ENCODE measurements around the gene PDGFA.

Gene PDGFA

GRCh38 chr7:475425-475728, 44.3 kb downstream of the PDGFA start:
- DNase-seq (ENCODE audit: low read depth in 2 of 2, low spot score in 1 of 2): no peak

GRCh38 chr7:474605-475424, 44.8 kb downstream of the PDGFA start:
- DNase-seq (ENCODE audit: low read depth in 2 of 2, low spot score in 1 of 2): no peak

GRCh38 chr7:473870-474604, 45.6 kb downstream of the PDGFA start:
- DNase-seq (ENCODE audit: low read depth in 2 of 2, low spot score in 1 of 2): no peak

- no peak for DNase-seq (ENCODE audit: low read depth in 2 of 2, low spot score in 1 of 2)
These were observed 46.4 kb downstream of the PDGFA start for GRCh38 chr7:473211-473734.

DNA sequence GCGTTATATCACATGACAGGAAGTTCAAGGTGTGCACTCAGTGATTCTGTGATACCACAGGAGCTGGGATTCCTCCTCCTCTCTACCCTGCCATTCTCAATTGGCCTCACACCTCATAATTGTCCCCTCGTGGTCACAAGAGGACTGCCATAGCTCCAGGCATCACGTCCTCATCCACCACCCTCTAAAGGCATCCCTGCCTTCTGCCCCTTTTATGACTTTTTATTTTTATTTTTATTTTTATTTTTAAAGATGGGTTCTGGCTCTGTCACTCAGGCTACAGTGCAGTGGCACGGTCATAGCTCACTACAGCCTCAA, 47.0 kb downstream of the PDGFA start:
- DNase-seq (ENCODE audit: low read depth in 2 of 2, low spot score in 1 of 2): no peak

DNA sequence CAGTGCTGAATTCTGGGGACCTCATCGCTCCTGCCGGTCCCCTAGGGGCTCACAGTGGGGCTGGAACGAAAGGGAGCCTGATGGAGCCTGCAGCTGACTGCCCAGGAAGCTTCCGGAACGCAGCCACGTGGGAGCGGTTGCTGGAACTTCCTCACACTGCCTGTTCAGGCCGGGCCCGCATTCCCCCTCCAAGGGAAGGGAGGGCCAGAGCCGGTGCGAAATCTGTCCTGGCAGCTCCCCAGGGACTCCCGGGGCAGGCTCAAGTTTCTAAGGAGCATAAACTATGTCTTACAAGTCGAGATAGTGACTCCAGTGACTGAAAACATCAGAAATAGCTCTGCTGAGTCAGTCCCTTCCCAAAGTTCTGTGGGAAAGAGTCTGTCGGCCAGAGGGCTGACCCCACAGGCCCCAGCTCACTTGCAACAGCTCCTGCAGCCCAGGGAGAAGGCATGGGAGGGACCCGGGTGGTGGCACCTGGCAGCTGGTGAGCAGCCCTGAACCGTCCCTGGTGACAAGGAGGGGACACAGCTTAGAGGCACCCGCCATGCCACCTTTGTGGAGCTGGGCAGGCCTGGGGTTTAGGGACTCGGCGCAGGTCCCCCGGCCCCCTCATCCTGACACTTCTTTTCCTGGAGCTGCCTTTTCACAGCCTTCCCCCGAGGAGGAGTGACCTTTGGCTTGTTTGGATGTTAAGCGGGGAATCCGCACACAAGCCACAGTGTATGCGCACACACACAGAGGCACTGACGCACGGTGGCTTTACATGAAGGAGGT, 47.6 kb downstream of the PDGFA start:
- no peak for DNase-seq (ENCODE audit: low read depth in 2 of 2, low spot score in 1 of 2)

- DNase-seq (ENCODE audit: low read depth in 2 of 2, low spot score in 1 of 2): no peak
These were observed 48.3 kb downstream of the PDGFA start for GRCh38 chr7:471191-471865.

- DNase-seq (ENCODE audit: low read depth in 2 of 2, low spot score in 1 of 2): no peak
These were observed 50.1 kb downstream of the PDGFA start for GRCh38 chr7:469563-469961.

- DNase-seq (ENCODE audit: low read depth in 2 of 2, low spot score in 1 of 2): no peak
These were observed 50.7 kb downstream of the PDGFA start for GRCh38 chr7:468681-469562.

DNA sequence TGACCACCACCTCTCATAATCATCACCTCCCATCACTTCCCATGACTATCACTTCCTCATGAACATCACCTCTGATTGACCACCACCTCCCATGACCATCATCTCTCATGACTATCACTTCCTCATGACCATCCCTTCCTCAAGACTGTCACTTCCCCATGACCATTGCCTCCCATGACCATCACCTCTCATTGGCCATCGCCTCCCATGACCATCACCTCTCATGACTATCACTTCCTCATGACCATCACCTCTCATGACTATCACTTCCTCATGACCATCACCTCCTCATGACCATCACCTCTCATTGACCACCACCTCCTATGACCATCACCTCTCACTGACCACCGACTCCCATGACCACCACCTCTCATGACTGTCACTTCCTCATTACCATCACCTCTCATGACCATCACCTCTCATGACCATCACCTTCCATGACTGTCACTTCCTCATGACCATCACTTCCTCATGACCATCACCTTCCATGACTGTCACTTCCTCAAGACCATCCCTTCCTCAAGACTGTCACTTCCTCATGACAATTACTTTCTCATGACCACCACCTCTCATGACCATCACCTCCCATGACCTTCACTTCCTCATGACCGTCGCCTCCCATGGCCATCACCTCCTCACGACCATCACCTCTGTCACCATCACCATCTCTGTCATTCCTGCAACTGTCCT, 51.6 kb downstream of the PDGFA start:
- DNase-seq (ENCODE audit: low read depth in 2 of 2, low spot score in 1 of 2): no peak

GRCh38 chr7:467393-467828, 52.2 kb downstream of the PDGFA start:
- DNase-seq (ENCODE audit: low read depth in 2 of 2, low spot score in 1 of 2): no peak

DNA sequence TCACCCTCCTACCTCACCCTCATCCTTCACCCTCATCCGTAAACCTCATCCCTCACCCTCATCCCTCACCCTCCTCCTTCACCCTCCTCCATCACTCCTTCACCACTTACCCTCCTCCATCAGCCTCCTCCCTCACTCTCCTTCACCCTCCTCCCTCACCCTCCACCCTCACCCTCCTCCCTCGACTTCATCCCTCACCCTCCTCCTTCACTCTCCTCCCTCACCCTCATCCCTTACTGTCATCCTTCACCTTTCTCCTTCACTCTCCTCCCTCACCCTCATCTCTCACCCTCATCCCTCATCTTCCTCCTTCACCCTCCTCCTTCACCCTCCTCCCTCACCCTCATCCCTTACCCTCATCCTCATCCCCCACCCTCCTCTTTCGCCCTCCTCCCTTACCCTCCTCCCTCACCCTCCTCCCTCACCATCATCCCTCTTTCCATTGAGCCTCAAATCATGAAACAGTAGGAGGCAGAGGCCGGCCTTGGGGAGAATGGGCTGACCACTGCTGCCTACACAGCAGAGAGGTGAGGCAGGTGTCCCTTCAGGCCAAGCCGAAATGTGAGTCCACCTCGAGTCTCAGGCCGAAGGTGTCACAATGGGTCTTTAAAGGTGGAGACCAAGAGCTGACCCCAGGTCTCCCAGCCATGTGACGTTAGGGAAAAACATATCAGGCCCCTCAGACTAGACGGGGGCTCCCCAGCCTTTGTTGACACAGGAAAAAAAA, 53.0 kb downstream of the PDGFA start:
- DNase-seq (ENCODE audit: low read depth in 2 of 2, low spot score in 1 of 2): no peak

DNA sequence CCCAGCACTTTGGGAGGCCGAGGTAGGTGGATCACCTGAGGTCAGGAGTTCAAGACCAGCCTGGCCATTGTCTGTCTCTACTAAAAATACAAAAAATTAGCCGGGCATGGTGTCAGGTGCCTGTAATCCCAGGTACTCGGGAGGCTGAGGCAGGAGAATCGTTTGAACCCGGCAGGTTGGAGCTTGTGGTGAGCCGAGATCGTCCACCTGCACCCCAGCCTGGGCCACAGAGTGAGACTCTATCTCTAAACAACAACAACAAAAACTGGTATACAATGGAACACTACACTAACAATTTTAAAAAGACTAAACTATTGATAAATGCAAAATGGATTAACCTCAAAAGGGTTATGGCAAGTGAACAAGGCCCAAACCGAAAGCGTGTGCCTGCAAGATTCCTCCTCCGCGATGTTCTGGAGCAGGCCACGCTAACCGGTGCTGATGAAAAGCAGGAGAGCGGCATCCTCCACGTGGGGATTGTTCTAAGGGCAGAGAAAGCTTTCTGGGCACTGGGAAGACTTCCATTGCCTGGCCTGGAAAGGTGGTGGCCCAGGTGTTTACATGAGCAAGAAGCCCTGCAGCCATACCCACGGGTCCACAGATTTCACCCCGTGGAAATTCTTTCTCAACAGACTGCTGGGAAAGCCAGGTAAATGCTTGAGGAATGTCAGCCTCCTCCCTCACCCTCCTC, 53.8 kb downstream of the PDGFA start:
- DNase-seq (ENCODE audit: low read depth in 2 of 2, low spot score in 1 of 2): no peak

- no peak for DNase-seq (ENCODE audit: low read depth in 2 of 2, low spot score in 1 of 2)
These were observed 54.9 kb downstream of the PDGFA start for GRCh38 chr7:464454-465401.

GRCh38 chr7:463817-464453, 55.7 kb downstream of the PDGFA start:
- DNase-seq (ENCODE audit: low read depth in 2 of 2, low spot score in 1 of 2): no peak

DNA sequence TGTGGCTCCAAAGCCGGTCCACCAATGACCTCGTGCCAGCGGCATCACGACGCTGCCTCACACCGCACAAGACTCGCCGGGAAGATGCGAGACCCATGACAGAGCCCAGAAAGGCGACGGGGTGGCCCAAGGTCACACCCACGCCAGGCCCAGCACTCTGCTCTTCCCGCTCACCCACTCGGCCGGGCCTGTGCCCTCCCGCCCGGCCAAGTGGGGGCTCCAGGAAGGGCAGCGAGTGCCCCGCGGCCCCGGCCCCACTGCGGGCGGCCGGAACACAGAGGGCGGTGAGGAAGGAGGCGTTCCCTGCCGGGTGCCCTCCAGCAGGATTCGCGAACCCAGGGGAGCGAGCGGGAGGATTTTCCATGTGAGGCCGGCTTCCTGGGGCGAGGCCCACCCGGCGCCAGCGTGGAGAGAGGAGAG, 56.3 kb downstream of the PDGFA start:
- no peak for DNase-seq (ENCODE audit: low read depth in 2 of 2, low spot score in 1 of 2)

Data from stimulated activated CD8-positive, alpha-beta memory T cell treated with anti-CD3 and anti-CD28 coated beads, Interleukin-4, amount 100 ng/mL, for 4 hours (primary cell).